H1 (cell line): ENCODE data around the gene PDLIM4. TPM values are rescaled to one million over a fixed set of nuclear protein-coding genes. Genes with fewer than 3 reads are reported as not detected.

Source experiments
- CEBPB ChIP-seq: IDR thresholded peaks from 2 replicates; pipeline ENCODE4 v1.6.1; 2012; ENCODE audit warnings: low read depth, low read length
- HDAC2 ChIP-seq, 2 experiments: fragments of 300-600 bp in 1 of 2; sonication (generic) in 1 of 2; IDR thresholded peaks; 2 replicates each; pipeline ENCODE4 v1.6.1; 2011 to 2012; ENCODE audit warnings: low read depth in 2 of 2, low read length in 2 of 2, mild to moderate bottlenecking in 2 of 2, moderate library complexity in 2 of 2, borderline replicate concordance in 1 of 2, inconsistent platforms in 1 of 2
- SIX5 ChIP-seq: IDR thresholded peaks from 2 replicates; pipeline ENCODE4 v1.6.1; 2011; ENCODE audit warnings: mild to moderate bottlenecking, low read depth, low read length
- TAF7 ChIP-seq: optimal IDR thresholded peaks from 2 replicates; pipeline ENCODE3; 2011; ENCODE audit warnings: low read depth, mild to moderate bottlenecking, inconsistent platforms, low read length, moderate library complexity, borderline replicate concordance
- TBP ChIP-seq: IDR thresholded peaks from 2 replicates; pipeline ENCODE4 v1.6.1; 2011; ENCODE audit warnings: low read depth, low read length, improper control_type of control experiment
- polyA plus RNA-seq, 7 experiments: library from polyadenylated mRNA; depleted of rRNA in 3 of 7; stranded (reverse) in 5 of 7; unstranded in 2 of 7; fragments of >200 nt in 5 of 7; fragments of 200-250 nt in 2 of 7; gene quantifications; 1 replicate in 5 of 7; 2 replicates in 1 of 7; 4 replicates in 1 of 7; pipeline versions ENCODE4 v1.2.1 to v1.2.3, GENCODE V29; 2011 to 2013; ENCODE audit warnings: missing spikeins in 2 of 7, mixed read lengths in 2 of 7
- total RNA-seq: library from RNA; stranded (reverse); fragmentation: NEBNext Ultra II Directional; extraction: Animal tissue kit (Norgen Biotek cat#: 25700); gene quantifications from 2 replicates; pipeline ENCODE4 v1.2.1, GENCODE V29; 2021

Gene PDLIM4
- total and polyA plus RNA-seq, 2 of the 8 experiments (the other 6 are each of a cell fraction or from before 2014, with no cell fraction given), result 10.7 to 29.1 TPM

GRCh38 chr5:132218321-132218720 is 39.2 kb upstream of the PDLIM4 start (continued):
- TF ChIP-seq SIX5, result no peak
- no peak for TF ChIP-seq HDAC2 (IDR thresholded peaks at IDR 0.05; ENCODE audit: borderline replicate concordance in 1 of 2, low read depth in 2 of 2, low read length in 2 of 2)
- TF ChIP-seq TAF7, result no peak
- TF ChIP-seq CEBPB, result no peak
- TF ChIP-seq TBP, result no peak
- TF ChIP-seq, all 59 proteins: peak for 0
